Ectodermal cell (in vitro differentiated cells): Measurements from ENCODE around the gene RNF187.

ENCODE experiments used
- H3K27ac ChIP-seq: 2 replicates; pipeline ENCODE4 v1.7.0; 2013; ENCODE audit warnings: mild to moderate bottlenecking, low read depth, low read length; ENCODE audit not compliant: insufficient read depth, poor library complexity, severe bottlenecking
- H3K27me3 ChIP-seq: 2 replicates; pipeline ENCODE4 v1.7.0; 2013; ENCODE audit warnings: mild to moderate bottlenecking, low read length; ENCODE audit not compliant: insufficient read depth, control insufficient read depth, poor library complexity, severe bottlenecking
- H3K36me3 ChIP-seq: one replicate; pipeline ENCODE4 v1.7.0; 2013; ENCODE audit warnings: low read length; ENCODE audit not compliant: control insufficient read depth, insufficient read depth
- H3K4me1 ChIP-seq: one replicate; pipeline ENCODE4 v1.7.0; 2013; ENCODE audit warnings: low read length; ENCODE audit not compliant: control insufficient read depth, insufficient read depth
- H3K4me3 ChIP-seq: 2 replicates; pipeline ENCODE4 v1.7.0; 2013; ENCODE audit warnings: low read depth, low read length, control low read depth; ENCODE audit not compliant: insufficient read depth
- H3K9me3 ChIP-seq: 2 replicates; pipeline ENCODE4 v1.7.0; 2013; ENCODE audit warnings: mild to moderate bottlenecking, low read length, moderate library complexity; ENCODE audit not compliant: control insufficient read depth
- WGBS, 2 experiments: methylation state at CpG; one replicate each; pipeline ENCODE4 v1.1.7; 2013; ENCODE audit warnings: missing lambda C conversion rate in 2 of 2; 5-methylcytosine and 5-hydroxymethylcytosine counted together

The RNF187 gene

GRCh38 chr1:228544021-228544850 lies 57.1 kb downstream of the RNF187 start:
- Histone ChIP-seq H3K9me3 (no peaks in the 10 kb centered on the region), H3K4me3 (no peak overlapping the region), H3K36me3 (no peaks in the 10 kb centered on the region), H3K27ac (no peak overlapping the region), H3K27me3 (no peaks in the 10 kb centered on the region), H3K4me1 (no peaks in the 10 kb centered on the region)
- WGBS, 2 experiments, result 62 to 65% methylated on average over 7 of the region's 7 CpGs

GRCh38 chr1:228544921-228545591 lies 57.9 kb downstream of the RNF187 start:
- WGBS, 2 experiments, result 52 to 53% methylated on average over 4 of the region's 4 CpGs
- no peaks in the 10 kb centered on the region for H3K27me3 ChIP-seq
- no peaks in the 10 kb centered on the region for H3K4me1 ChIP-seq
- H3K27ac ChIP-seq, result no peak overlapping the region
- no peaks in the 10 kb centered on the region for H3K9me3 ChIP-seq
- no peaks in the 10 kb centered on the region for H3K36me3 ChIP-seq
- no peak overlapping the region for H3K4me3 ChIP-seq
